CD4-positive, alpha-beta T cell treated with Interleukin-6 for 4 hours (primary cell): ENCODE results near the gene SNX30.

Experiments
- DNase-seq: peaks from one replicate; pipeline ENCODE4 v3.0.0-alpha.2; 2020; ENCODE audit warnings: mixed read lengths

SNX30 gene

GRCh38 chr9:112861638-112862555, 111.3 kb downstream of the SNX30 start:
- no peak for DNase-seq

GRCh38 chr9:112863214-112863613, 112.7 kb downstream of the SNX30 start:
- DNase-seq = no peak

GRCh38 chr9:112863746-112864145, 113.2 kb downstream of the SNX30 start:
- DNase-seq = no peak

GRCh38 chr9:112864403-112864802, 113.8 kb downstream of the SNX30 start:
- DNase-seq = no peak

- no peak for DNase-seq
Measured at GRCh38 chr9:112864982-112865381, 114.4 kb downstream of the SNX30 start.

DNA sequence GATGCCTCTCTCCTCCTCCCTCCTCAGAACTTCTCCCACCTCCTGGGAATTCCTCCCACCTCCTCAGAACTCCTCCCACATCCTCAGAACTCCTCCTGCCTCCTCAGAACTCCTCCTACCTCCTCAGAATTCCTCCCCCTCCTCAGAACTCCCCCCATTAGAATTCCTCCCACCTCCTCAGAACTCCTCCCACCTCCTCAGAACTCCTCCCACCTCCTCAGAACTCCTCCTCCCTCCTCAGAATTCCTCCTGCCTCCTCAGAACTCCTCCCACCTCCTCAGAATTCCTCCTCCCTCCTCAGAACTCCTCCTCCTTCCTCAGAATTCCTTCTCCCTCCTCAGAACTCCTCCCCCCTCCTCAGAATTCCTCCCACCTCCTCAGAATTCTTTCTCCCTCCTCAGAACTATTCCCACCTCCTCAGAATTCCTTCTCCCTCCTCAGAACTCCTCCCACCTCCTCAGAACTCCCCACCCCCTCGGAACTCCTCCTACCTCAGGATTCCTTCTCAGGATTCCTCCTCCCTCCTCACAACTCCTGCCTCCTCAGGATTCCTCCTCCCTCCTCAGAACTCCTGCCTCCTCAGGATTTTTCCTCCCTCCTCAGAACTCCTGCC, 116.2 kb downstream of the SNX30 start:
- no peak for DNase-seq

- DNase-seq = no peak
Measured at GRCh38 chr9:112867275-112867991, 116.9 kb downstream of the SNX30 start.

DNA sequence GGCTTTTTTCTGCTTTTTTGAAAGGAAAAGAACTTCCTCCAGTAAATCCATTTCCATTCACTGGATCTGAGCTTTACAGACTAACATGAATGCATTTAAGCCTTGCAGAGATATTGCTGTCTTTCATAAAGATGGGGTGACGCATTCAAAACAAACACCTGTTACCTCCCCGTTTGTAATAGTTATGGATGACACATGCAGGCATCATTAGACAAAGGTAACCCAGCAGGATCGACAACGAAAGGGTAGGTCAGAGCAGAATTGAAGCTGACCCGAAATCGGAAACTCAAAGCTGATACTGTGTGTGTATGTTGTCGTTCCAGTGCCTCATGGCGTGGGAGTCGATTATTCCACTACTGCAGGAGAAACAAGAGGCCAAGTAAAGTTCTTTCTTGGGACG, 117.9 kb downstream of the SNX30 start:
- DNase-seq = no peak

GRCh38 chr9:112869041-112869529, 118.5 kb downstream of the SNX30 start:
- no peak for DNase-seq

GRCh38 chr9:112869917-112870316, 119.4 kb downstream of the SNX30 start:
- DNase-seq = no peak

DNA sequence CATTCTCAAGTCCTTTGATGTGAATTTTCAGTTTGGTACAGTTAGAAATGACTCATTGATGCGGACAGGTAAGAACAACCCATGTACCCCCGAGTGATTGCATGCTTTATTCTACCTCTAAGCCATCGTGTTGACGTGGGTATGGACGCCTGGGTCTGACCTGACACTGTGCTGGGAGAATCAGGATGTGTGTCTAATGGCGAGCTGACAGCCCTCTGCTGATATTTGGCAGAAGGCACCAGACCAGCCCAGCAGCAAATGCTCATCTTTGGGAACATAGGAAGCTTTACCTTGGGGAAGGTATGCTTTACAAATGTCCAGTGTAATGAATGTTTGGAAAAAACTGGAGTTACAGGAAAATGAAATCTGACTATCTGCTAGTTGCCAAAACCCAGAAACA, 120.0 kb downstream of the SNX30 start:
- no peak for DNase-seq

- DNase-seq = no peak
Measured at GRCh38 chr9:112872019-112872418, 121.5 kb downstream of the SNX30 start.

GRCh38 chr9:112873773-112874405, 123.3 kb downstream of the SNX30 start:
- no peak for DNase-seq

DNA sequence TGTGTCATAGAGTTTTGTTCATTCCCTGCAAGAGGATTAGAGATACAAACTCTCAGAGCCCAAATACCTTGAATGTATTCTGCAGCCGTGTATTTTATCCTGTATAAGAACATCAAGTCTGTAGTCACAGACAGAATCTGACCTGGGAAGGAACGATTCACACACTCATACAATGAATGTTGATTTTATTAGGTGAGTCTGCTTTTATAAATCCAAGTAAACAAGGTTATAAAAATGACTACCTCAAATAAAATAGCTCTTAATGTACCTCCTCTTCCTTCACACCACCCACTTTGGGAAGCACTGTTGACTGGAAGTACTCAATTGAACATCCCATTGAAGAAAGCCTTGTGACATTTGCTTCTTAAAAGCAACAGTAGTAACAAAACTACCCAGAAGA, 128.2 kb downstream of the SNX30 start:
- no peak for DNase-seq

GRCh38 chr9:112880650-112881049, 130.1 kb downstream of the SNX30 start:
- DNase-seq = no peak

GRCh38 chr9:112881331-112881730, 130.8 kb downstream of the SNX30 start:
- no peak for DNase-seq

DNA sequence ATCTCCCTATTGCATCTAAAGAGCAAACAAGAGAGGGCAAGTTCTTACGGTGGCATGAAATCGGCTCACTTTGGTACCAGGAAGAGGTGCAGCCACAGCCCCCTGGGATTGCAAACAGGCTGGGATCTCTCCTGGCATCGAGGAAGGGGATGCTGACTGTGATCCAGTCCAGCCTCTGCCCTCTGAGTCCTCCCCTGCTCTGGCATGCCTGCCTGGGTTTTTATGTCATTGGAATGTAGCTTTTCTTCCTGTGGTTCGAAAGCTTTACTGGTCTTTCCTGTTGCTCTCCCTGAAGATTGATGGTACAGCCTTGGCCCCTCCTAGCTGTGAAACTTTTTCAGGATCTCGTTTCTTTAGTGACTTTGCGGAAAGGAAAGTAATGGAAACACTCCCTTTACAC, 133.5 kb downstream of the SNX30 start:
- no peak for DNase-seq

DNA sequence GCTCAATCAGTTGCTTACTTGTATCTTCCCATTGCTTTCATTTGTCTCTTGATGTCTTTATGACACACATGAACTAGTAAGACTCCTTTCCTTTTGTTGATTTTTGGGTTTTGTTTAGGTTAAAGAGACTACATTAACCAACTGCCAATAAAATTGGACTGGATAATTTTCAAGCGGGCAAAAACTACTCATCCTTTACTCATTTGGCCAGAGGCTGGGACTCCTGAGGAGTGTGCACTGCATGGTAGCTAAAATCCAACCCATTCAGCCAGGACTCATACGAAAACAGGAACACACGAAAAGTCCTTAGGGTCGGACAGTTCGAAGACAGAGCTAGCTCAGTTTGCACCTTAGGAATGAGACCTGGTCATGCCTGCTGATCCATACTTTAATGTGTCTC, 134.2 kb downstream of the SNX30 start:
- no peak for DNase-seq

DNA sequence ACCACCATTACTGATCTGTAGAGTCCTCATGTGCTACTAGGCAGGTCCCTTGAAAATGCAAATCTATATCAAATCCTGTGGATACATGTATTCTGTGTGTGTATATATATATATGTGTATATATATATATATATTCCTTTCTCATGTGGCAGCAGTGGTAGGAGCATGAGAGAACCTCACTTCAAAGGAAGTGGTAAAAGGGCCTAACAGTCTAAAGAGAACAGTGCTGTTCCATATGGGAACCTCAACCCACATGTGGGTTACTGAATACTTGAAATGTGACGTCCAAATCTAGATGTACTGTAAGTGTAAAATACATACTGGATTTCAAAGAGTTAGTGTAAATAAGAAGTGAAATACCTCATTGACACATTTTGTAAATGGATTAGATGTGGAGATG, 134.8 kb downstream of the SNX30 start:
- DNase-seq = no peak

- no peak for DNase-seq
Measured at GRCh38 chr9:112886351-112886750, 135.8 kb downstream of the SNX30 start.

DNA sequence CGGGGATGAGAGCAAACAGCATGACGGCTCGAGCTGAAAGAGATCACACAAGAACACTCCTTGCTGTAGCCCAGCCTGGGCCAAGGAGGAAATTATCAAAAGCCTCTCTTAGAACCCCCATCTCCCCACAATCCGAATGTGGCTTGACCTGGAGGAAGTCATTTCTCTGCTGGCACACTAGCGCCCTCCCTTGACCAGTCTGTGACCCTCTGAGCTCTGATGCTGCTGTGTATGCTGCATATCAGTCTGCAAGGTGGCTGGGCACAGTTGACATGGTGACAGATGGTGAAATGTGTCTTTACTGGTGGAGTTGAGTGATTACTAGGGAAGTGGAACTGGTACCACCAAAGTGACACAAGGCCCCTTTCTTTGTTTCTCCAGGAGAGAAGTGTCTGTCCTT, 136.8 kb downstream of the SNX30 start:
- DNase-seq = no peak

GRCh38 chr9:112890106-112891081, 139.8 kb downstream of the SNX30 start, which contains the start of gene SLC46A2:
SLC46A2 (minus strand) TSS chr9:112890876; CDS start chr9:112890681, 195 bp downstream.
- DNase-seq = no peak
